ENCODE measurements around the gene FBXL17. TPM values are rescaled to one million over a fixed set of nuclear protein-coding genes. Genes with fewer than 3 reads are reported as not detected.

The FBXL17 gene
- total RNA-seq, 1 experiment from 2014 or later, result 3.5 TPM

GRCh38 chr5:107937204-107937603 is 444.7 kb downstream of the FBXL17 start:
- no peak for DNase-seq (ENCODE audit: low spot score)
- 0 out of 2 replicates have a peak overlapping the region, but pooled peaks have one; percentile 20 for H3K27ac Mint-ChIP-seq
- peak; percentile 34 for ATAC-seq
- ChIA-PET CTCF (no interaction called here), POLR2A (no interaction called here)
- no peaks in the 10 kb centered on the region for H3K36me3 Mint-ChIP-seq
- H3K4me3 Mint-ChIP-seq, result no peak overlapping the region
- H3K27me3 Mint-ChIP-seq (ENCODE audit: low read depth), result no peaks in the 10 kb centered on the region
- peaks cover 48% of the 10 kb centered on the region for H3K4me1 Mint-ChIP-seq
- no peak for TF ChIP-seq SP1 (CRISPR knock-in tag; conservative IDR thresholded peaks at IDR 0.05)
- TF ChIP-seq ZNF263 (CRISPR knock-in tag; IDR thresholded peaks at IDR 0.05; ENCODE audit: low read depth), result no peak
- TF ChIP-seq RELA (CRISPR knock-in tag; IDR thresholded peaks at IDR 0.05; ENCODE audit: borderline replicate concordance), result no peak
- TF ChIP-seq PRDM15 (CRISPR knock-in tag; IDR thresholded peaks at IDR 0.05), result no peak
- TF ChIP-seq IRF2 (CRISPR knock-in tag; IDR thresholded peaks at IDR 0.05; ENCODE audit: borderline replicate concordance, low read depth), result no peak
- H3K9me3 Mint-ChIP-seq, result no peaks in the 10 kb centered on the region

GRCh38 chr5:107936515-107936914 is 445.4 kb downstream of the FBXL17 start:
- H3K27me3 Mint-ChIP-seq (ENCODE audit: low read depth), result no peaks in the 10 kb centered on the region
- ChIA-PET POLR2A (no interaction called here), CTCF (no interaction called here)
- no peak overlapping the region for H3K4me3 Mint-ChIP-seq
- H3K27ac Mint-ChIP-seq, result no peak overlapping the region; the same call in 1 of the 2 replicates
- ATAC-seq (no peak), DNase-seq (ENCODE audit: low spot score) (no peak)
- peaks cover 48% of the 10 kb centered on the region for H3K4me1 Mint-ChIP-seq
- no peaks in the 10 kb centered on the region for H3K36me3 Mint-ChIP-seq
- TF ChIP-seq ZNF416 (CRISPR knock-in tag; IDR thresholded peaks at IDR 0.05), result no peak
- TF ChIP-seq ESRRA (CRISPR knock-in tag; IDR thresholded peaks at IDR 0.05; ENCODE audit: borderline replicate concordance), result no peak
- no peak for TF ChIP-seq PRRX2 (CRISPR knock-in tag; IDR thresholded peaks at IDR 0.05)
- TF ChIP-seq NFATC4 (CRISPR knock-in tag; IDR thresholded peaks at IDR 0.05), result no peak
- no peak for TF ChIP-seq NR3C1 (CRISPR knock-in tag; conservative IDR thresholded peaks at IDR 0.05; ENCODE audit: low read depth)
- no peak for TF ChIP-seq HMGA2 (CRISPR knock-in tag; IDR thresholded peaks at IDR 0.05)
- TF ChIP-seq CBFB (CRISPR knock-in tag; IDR thresholded peaks at IDR 0.05; ENCODE audit: low read depth), result no peak
- TF ChIP-seq ZNF532 (CRISPR knock-in tag; IDR thresholded peaks at IDR 0.05; ENCODE audit: borderline replicate concordance), result no peak
- no peak for TF ChIP-seq ELF4 (CRISPR knock-in tag; IDR thresholded peaks at IDR 0.05; ENCODE audit: low read depth)
- TF ChIP-seq JAZF1 (CRISPR knock-in tag; IDR thresholded peaks at IDR 0.05), result no peak
- no peak for TF ChIP-seq ZNF512 (CRISPR knock-in tag; IDR thresholded peaks at IDR 0.05; ENCODE audit: borderline replicate concordance)
- TF ChIP-seq ZNF317 (CRISPR knock-in tag; IDR thresholded peaks at IDR 0.05; ENCODE audit: borderline replicate concordance, low read depth), result no peak
- H3K9me3 Mint-ChIP-seq, result no peaks in the 10 kb centered on the region

Data from WTC11 (cell line).